GM23248 (cell line): ENCODE results near the gene ATP13A3.

Experiments
- EZH2 ChIP-seq: fragments of 200-600 bp; sonication (generic); IDR thresholded peaks from 2 replicates; pipeline ENCODE4 v1.6.1; 2018; ENCODE audit warnings: antibody characterized with exemption, mild to moderate bottlenecking; ENCODE audit not compliant: insufficient read depth, poor library complexity, severe bottlenecking
- EZH2phosphoT487 ChIP-seq: fragments of 200-600 bp; sonication (generic); IDR thresholded peaks from 2 replicates; pipeline ENCODE4 v1.6.1; 2018; ENCODE audit warnings: antibody characterized with exemption, moderate library complexity, mild to moderate bottlenecking, low read depth; ENCODE audit not compliant: insufficient read depth

DNA sequence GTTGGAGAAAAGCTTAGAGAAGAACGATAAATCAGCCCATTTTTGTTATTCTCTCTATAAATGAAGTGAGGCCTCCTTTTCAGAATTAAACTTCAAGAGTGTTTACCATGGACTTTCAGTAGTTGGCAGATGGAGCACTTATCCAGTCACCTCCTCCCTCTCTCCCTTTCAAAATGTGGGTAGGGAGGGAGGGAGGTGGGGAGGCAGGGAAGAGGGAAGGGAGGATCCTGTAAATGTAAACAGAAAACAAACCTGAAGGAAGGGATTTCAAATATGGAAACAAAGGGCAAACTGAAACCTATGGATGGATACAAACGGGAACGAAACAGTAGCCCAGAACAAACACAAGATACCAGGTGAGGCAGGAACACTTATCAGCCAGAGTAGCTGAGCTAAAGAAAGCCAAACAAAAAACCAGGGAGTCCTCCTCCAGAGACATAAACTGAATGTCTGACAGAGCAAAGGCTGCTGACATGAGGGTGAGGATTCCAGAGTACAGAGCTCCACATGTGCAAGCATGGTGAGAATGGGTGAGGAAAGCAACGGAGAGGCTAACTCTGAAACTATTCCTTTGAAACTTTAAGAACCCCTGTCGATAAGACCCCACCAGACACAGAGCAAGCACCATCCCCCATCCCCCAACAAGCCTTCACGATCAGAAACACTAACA, 46.8 kb downstream of the ATP13A3 start:
- TF ChIP-seq EZH2 (no peak), EZH2phosphoT487 (no peak)
